ENCODE data around the gene MEGF11.

The MEGF11 gene

GRCh38 chr15:65930134-65930533, 323.4 kb downstream of the MEGF11 start:
- DNase-seq, result no peak

GRCh38 chr15:65929573-65929972, 324.0 kb downstream of the MEGF11 start:
- DNase-seq, result no peak

DNA sequence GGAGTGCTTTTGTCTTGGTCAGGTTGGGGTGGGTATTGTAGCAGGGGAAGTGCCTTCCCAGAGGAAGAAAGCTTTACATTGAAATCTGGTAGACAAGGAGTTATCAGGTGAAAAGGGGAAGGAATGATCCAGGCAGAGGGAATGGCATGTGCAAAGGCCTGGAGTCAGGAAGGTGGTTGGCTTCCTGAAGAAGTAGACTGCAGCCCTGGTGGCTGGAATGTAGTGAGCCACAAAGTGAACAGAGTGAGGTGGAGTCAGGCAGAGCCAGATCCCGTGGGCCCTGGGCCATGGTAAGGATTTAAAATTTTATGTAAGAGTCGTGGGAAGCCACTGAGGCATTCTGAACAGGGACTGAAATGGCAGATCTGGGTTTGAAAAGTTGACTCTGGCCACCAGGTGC, 326.0 kb downstream of the MEGF11 start:
- DNase-seq, result no peak

- no peak for DNase-seq
Measured at GRCh38 chr15:65926899-65927298, 326.7 kb downstream of the MEGF11 start.

GRCh38 chr15:65926459-65926858, 327.1 kb downstream of the MEGF11 start:
- DNase-seq, result no peak

DNA sequence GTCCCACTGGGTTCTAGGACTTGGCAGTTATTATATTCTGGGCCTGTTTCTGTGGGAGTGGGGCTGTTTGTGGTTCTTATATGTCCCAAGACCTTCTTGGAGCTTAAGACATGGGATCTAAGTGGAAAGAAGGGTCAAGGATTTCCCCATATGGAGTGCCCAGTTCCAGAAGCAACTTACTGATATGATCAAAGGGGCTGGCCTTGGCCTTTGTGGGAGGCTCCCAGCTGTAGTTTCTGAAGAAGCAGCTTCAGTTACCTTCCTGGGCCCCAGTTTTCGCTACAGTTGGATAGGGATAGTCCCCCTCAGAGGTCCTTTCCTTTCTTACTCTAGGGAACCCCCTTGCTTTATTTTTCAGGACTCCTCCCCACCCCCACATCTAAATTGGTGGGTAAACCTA, 328.2 kb downstream of the MEGF11 start:
- no peak for DNase-seq

DNA sequence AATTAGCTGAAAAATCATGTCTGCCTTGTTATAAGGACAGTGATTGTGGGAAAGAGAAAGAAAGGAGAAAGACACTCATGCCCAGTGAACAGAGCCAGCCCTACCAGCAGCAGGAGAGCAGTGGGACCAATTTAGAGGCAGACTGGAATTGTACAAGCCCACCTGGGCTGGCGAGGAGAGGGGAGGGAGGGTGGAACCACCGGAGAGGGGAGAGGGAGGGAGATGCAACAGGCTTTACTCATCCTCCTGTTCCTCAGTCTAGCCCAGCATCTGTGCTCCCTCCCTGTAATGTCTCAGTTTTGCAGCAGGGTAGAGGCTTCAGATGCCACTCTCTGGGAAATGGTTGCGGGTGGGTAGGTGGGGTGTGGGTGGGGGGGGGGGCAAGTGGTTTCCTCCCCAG, 329.5 kb downstream of the MEGF11 start:
- DNase-seq, result no peak

- no peak for DNase-seq
Measured at GRCh38 chr15:65923264-65923663, 330.3 kb downstream of the MEGF11 start.

DNA sequence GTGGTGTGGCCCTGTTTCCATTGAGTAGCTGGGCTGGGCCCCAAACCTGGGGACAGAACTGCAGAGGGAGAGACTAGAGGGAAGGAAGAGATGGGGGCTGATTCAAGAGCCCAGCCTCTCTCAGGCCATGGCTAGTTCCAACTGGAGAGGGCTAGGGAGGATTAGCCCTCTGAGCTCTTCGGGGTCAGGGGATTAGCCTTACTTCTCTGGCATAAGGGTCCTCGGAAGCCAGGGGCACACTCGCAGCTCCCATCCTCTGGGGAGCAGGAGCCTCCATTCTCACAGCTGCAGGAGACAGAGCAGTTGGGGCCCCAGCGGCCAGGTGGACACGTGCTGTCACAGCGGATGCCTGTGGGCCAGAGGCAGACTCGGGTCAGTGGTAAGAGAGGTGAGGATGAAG, 330.9 kb downstream of the MEGF11 start:
- DNase-seq, result no peak

- DNase-seq, result no peak
Measured at GRCh38 chr15:65921780-65922179, 331.8 kb downstream of the MEGF11 start.

DNA sequence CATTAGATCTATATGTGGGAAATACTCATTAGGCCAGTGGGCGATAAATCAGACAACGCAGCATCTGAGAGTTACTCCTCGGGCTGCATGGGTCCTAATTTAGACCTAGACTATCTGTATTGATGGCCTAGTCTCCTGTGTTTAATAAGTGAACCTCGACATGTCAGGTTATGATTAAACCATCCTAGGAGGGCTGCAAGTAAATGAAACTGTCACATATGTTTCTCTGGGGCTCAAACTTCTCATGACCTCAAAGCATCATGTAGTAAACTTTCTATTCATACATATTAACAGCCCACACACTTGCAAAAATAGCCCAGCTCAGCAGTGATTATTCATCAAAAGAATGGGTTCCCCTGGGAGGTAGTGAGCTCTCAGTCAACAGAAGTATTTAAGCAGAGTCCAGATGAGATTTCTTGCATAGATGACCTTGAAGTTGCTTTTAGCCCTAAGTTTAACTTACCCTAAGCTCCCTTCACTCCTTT, 332.7 kb downstream of the MEGF11 start:
- no peak for DNase-seq

- DNase-seq, result no peak
Measured at GRCh38 chr15:65920121-65920520, 333.4 kb downstream of the MEGF11 start.

DNA sequence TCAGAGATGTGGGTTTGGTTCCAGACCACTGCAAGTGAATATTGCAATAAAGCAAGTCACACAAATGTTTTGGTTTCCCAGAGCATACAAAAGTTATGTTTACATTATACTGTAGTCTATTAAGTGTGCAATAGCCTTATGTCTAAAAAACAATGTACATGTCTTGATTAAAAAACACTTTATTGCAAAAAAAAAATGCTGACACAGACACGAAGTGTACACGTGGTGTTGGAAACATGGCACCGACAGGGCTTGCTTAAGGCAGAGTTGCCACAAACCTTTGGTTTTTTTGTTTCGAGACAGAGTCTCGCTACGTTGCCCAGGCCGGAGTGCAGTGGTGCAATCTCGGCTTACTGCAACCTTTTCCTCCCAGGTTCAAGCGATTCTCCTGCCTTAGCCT, 334.2 kb downstream of the MEGF11 start:
- no peak for DNase-seq

- no peak for DNase-seq
Measured at GRCh38 chr15:65918945-65919344, 334.6 kb downstream of the MEGF11 start.

GRCh38 chr15:65918357-65918920, 335.1 kb downstream of the MEGF11 start:
- no peak for DNase-seq

GRCh38 chr15:65917936-65918335, 335.6 kb downstream of the MEGF11 start:
- no peak for DNase-seq

DNA sequence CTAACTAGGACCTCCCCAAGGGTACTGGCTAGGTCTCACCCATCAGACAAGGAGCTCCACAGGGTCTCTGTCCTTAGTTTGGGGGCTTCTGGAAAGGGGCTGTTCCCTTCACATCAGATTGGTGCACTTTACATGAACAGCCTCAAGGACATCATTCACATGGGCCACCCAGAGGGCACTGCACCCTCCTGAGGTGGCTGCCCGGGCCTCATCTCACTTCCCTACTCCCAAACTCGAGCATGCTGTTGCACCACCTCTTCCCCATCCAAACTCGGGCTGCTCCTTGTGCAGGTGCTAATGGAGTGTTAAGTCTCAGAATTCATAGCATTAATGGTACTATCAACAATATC, 336.2 kb downstream of the MEGF11 start:
- no peak for DNase-seq

DNA sequence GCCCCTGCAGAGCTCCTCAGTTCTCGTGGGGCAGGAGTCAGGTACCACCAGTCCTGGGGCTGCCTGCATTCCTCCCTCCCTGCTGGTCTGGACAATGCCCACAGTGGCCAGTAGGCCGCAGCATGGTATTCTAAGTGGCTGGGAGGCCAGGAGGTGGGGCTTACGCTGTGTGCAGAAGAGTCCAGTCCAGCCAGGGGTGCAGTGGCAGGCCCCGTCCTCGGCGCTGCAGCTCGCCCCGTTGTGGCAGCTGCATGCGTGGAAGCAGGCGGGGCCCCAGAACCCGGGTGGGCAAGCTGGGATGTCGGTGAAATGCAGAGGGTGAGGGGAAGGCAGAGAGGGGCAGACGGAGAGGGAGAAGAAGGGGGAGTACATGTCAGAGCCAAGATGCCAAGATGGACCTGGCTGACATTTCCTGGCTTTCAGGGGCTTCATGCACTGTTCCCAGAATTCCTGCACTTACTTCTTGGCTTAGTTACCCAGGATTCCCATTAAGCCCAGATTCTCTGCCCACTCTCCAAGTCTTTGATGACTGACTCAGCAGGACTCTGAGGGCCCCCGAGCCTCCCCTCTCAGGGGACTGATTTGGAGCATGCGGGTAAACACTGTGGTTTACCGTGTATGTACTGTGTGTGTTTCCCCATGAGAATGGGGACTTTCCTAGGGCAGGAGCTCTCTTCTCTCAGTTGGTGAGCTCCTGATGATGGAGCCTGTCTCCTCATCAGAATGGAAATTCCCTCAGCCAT, 336.7 kb downstream of the MEGF11 start:
- DNase-seq, result no peak

- no peak for DNase-seq
Measured at GRCh38 chr15:65916041-65916663, 337.4 kb downstream of the MEGF11 start.

GRCh38 chr15:65914981-65915925, 338.3 kb downstream of the MEGF11 start:
- DNase-seq, result no peak

DNA sequence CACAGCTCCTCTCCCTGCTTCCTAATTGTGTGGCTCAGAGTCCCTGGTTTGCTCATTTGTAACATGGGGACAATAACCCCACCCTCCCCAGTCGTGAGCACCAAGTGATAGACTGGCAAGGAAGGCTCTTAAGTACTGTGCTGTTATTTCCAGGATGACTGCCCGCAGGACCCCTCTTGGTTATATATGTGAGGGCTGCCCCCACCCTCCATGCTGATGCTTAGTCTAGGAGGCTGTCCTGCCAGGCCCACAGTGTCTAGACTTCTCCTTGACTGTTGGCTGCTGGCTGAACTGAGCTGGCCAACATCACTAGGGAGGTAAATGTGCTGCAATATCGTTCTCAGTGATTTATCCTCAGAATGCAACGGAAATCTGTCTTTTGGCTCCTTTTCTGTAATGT, 339.2 kb downstream of the MEGF11 start:
- DNase-seq, result no peak

DNA sequence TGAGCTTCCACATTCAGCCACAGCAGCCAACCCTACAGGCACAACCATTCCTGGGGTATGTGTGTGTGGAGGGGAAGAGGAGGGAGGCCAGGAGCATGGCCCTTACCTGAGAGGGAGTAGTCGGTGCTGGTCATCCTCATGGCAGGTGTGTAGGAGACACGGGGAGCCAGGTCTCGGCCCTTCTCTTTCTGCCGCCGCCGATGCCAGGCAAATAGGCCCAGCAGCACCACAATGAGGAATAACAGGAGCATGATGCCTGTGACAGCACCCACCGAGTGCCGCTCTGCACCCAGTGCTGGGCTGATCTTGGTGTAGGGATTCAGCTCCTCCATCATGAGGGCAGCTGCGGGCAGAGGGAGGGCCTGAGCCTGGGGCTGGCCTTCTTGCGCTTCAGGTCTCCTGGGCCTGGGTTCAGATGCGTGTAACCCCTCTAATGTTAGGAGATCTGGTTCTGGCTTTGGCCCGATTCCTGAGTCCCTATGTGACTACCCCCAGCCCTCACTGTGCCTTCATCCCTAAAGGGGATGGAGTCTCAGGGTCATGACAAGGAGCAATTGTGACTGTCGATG, 339.8 kb downstream of the MEGF11 start:
- no peak for DNase-seq

GRCh38 chr15:65912235-65912634, 341.3 kb downstream of the MEGF11 start:
- no peak for DNase-seq

Measured in inflammatory macrophage (primary cell).